OCI-LY7 (cell line): ENCODE measurements around the gene TTC28. TPM values are rescaled to one million over a fixed set of nuclear protein-coding genes. Genes with fewer than 3 reads are reported as not detected.

ENCODE experiments used
- BruUV-seq: library from RNA; stranded (reverse); fragments of 400-500 nt; replicated peaks from 2 replicates; lab custom pipeline; 2021; lab: Mats Ljungman, UMichigan
- CTCF ChIA-PET: fragments of 300-600 bp; sonication (Branson Sonifier 250); formaldehyde crosslinking; loops from one replicate; lab custom pipeline; 2022; ENCODE audit warnings: antibody characterized with exemption; ENCODE audit not compliant: unreplicated experiment; lab: Charles Lee
- POLR2A ChIA-PET: fragments of 300-600 bp; sonication (Branson Sonifier 250); formaldehyde crosslinking; loops from one replicate; lab custom pipeline; 2022; ENCODE audit warnings: antibody characterized with exemption; lab: Charles Lee
- DNase-seq: peaks from one replicate; pipeline ENCODE4 v3.0.0-alpha.2; 2015; ENCODE audit warnings: low spot score
- H2AFZ ChIP-seq: fragments of 200-600 bp; sonication (generic), shearing (Covaris generic); 2 replicates; pipeline ENCODE4 v1.6.1; 2014; ENCODE audit warnings: mild to moderate bottlenecking, antibody characterized with exemption, low read length, moderate library complexity
- H3K27ac ChIP-seq: fragments of 200-600 bp; sonication (generic); 2 replicates; pipeline ENCODE4 v1.5.1; 2014; ENCODE audit warnings: mixed run types, low read depth, mild to moderate bottlenecking, moderate library complexity, low read length, inconsistent platforms; ENCODE audit not compliant: poor library complexity, severe bottlenecking
- H3K36me3 ChIP-seq: fragments of 200-600 bp; sonication (generic); 2 replicates; pipeline ENCODE4 v1.6.1; 2014; ENCODE audit warnings: mild to moderate bottlenecking, antibody characterized with exemption, low read length, moderate library complexity, mixed read lengths; ENCODE audit not compliant: insufficient read depth
- H3K4me1 ChIP-seq: fragments of 200-600 bp; sonication (generic); 2 replicates; pipeline ENCODE4 v1.5.1; 2014; ENCODE audit warnings: mild to moderate bottlenecking, low read length; ENCODE audit not compliant: insufficient read depth, poor library complexity, severe bottlenecking
- H3K4me2 ChIP-seq: fragments of 200-600 bp; sonication (generic); 2 replicates; pipeline ENCODE4 v1.6.1; 2014; ENCODE audit warnings: mild to moderate bottlenecking, low read length
- H3K4me3 ChIP-seq: fragments of 200-600 bp; sonication (generic); 2 replicates; pipeline ENCODE4 v1.5.1; 2014; ENCODE audit warnings: mild to moderate bottlenecking, low read depth, low read length; ENCODE audit not compliant: poor library complexity, severe bottlenecking
- H3K79me2 ChIP-seq: fragments of 200-600 bp; sonication (generic); 2 replicates; pipeline ENCODE4 v1.6.1; 2016; ENCODE audit warnings: low read depth, mild to moderate bottlenecking, low read length, moderate library complexity, mixed read lengths; ENCODE audit not compliant: insufficient read depth
- H3K9me2 ChIP-seq: fragments of 200-600 bp; sonication (generic); 2 replicates; pipeline ENCODE4 v1.6.1; 2016; ENCODE audit warnings: mild to moderate bottlenecking, low read length, mixed read lengths; ENCODE audit not compliant: insufficient read depth
- H3K9me3 ChIP-seq: fragments of 200-600 bp; sonication (generic); 2 replicates; pipeline ENCODE4 v1.6.1; 2014; ENCODE audit warnings: mild to moderate bottlenecking, mixed run types, low read length, mixed read lengths
- H4K20me1 ChIP-seq: fragments of 200-600 bp; sonication (generic); 2 replicates; pipeline ENCODE4 v1.6.1; 2014; ENCODE audit warnings: mild to moderate bottlenecking, antibody characterized with exemption, low read length, moderate library complexity, mixed read lengths; ENCODE audit not compliant: insufficient read depth
- CTCF ChIP-seq: fragments of 200-600 bp; sonication (generic); conservative IDR thresholded peaks from 2 replicates; pipeline ENCODE4 v1.5.1; 2014; ENCODE audit warnings: mild to moderate bottlenecking, antibody characterized with exemption, low read length, moderate library complexity, mixed read lengths
- EZH2phosphoT487 ChIP-seq: fragments of 200-600 bp; sonication (generic); IDR thresholded peaks from 2 replicates; pipeline ENCODE4 v1.6.1; 2018; ENCODE audit warnings: low read depth, borderline replicate concordance, mild to moderate bottlenecking, mixed run types, antibody characterized with exemption, low read length, moderate library complexity, mixed read lengths
- intact Hi-C: fragments of 100-400 bp; cut with micrococcal nuclease; formaldehyde crosslinking; loops from one replicate; pipeline ENCODE4 v1.10.0; 2022; ENCODE audit not compliant: unreplicated experiment
- total RNA-seq, 2 experiments: library from RNA; depleted of rRNA in 1 of 2; stranded (reverse); fragments of >200 nt in 1 of 2; shearing (Covaris generic) in 1 of 2; gene quantifications; 2 replicates each; pipeline ENCODE4 v1.2.3, GENCODE V29; 2014 to 2022

The TTC28 gene
- total RNA-seq, 2 experiments from 2014 or later: under 0.01 to 0.55 TPM

- H3K4me1 ChIP-seq: no peaks in the 10 kb centered on the region
- intact Hi-C loops: no loop called here
- no peaks in the 10 kb centered on the region for H4K20me1 ChIP-seq
- no peak overlapping the region for H3K27ac ChIP-seq
- no peaks in the 10 kb centered on the region for H3K9me2 ChIP-seq
- DNase-seq: no peak
- no peak overlapping the region for H2AFZ ChIP-seq
- no TSS peak for BruUV-seq
- no peaks in the 10 kb centered on the region for H3K36me3 ChIP-seq
- no peaks in the 10 kb centered on the region for H3K9me3 ChIP-seq
- H3K79me2 ChIP-seq: no peaks in the 10 kb centered on the region
- no peak overlapping the region for H3K4me3 ChIP-seq
- H3K4me2 ChIP-seq: no peak overlapping the region
- no peak for TF ChIP-seq EZH2phosphoT487
- TF ChIP-seq CTCF: no peak
- CTCF ChIA-PET: no interaction called here
- POLR2A ChIA-PET: no interaction called here
Measured at GRCh38 chr22:28247667-28248363, 431.8 kb downstream of the TTC28 start.

- ChIA-PET CTCF (no interaction called here), POLR2A (no interaction called here)
- H3K27ac ChIP-seq: no peak overlapping the region
- no peaks in the 10 kb centered on the region for H3K9me3 ChIP-seq
- no peaks in the 10 kb centered on the region for H3K9me2 ChIP-seq
- no peaks in the 10 kb centered on the region for H3K4me1 ChIP-seq
- H3K36me3 ChIP-seq: no peaks in the 10 kb centered on the region
- BruUV-seq: no TSS peak
- no peak for DNase-seq
- TF ChIP-seq CTCF (no peak), EZH2phosphoT487 (no peak)
- intact Hi-C loops: no loop called here
- no peak overlapping the region for H3K4me2 ChIP-seq
- H3K79me2 ChIP-seq: no peaks in the 10 kb centered on the region
- no peak overlapping the region for H2AFZ ChIP-seq
- H4K20me1 ChIP-seq: no peaks in the 10 kb centered on the region
- no peak overlapping the region for H3K4me3 ChIP-seq
Measured at GRCh38 chr22:28247136-28247535, 432.5 kb downstream of the TTC28 start.

GRCh38 chr22:28246397-28246796, 433.2 kb downstream of the TTC28 start:
- POLR2A ChIA-PET: no interaction called here
- H3K27ac ChIP-seq: no peak overlapping the region
- no peaks in the 10 kb centered on the region for H3K4me1 ChIP-seq
- H3K79me2 ChIP-seq: no peaks in the 10 kb centered on the region
- CTCF ChIA-PET: no interaction called here
- H2AFZ ChIP-seq: no peak overlapping the region
- no peaks in the 10 kb centered on the region for H3K36me3 ChIP-seq
- intact Hi-C loops: no loop called here
- H3K9me3 ChIP-seq: no peaks in the 10 kb centered on the region
- no peaks in the 10 kb centered on the region for H4K20me1 ChIP-seq
- DNase-seq: no peak
- TF ChIP-seq CTCF: no peak
- TF ChIP-seq EZH2phosphoT487: no peak
- H3K4me2 ChIP-seq: no peak overlapping the region
- H3K4me3 ChIP-seq: no peak overlapping the region
- BruUV-seq: no TSS peak
- no peaks in the 10 kb centered on the region for H3K9me2 ChIP-seq
